ENCODE results near the gene THSD7B.

THSD7B gene

DNA sequence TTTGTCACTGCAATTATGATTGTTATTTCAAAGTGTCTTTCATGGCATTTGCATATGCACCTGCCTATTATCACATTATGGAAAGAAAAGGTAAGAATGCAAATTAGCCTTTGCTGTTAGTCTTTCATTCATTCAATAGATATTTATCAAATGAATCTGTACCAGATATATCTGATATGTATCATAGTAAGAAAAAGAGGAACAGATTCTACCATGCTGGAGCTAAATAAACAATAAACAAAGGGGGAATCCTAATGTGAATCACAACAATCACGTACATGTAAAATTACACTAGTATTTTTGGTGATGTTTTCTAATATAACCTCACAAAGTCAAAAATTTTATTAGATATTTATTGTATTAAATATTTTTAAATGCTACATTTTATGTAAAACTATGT lies 446.4 kb downstream of the THSD7B start (continued):
- TF ChIP-seq, protein P1, sequence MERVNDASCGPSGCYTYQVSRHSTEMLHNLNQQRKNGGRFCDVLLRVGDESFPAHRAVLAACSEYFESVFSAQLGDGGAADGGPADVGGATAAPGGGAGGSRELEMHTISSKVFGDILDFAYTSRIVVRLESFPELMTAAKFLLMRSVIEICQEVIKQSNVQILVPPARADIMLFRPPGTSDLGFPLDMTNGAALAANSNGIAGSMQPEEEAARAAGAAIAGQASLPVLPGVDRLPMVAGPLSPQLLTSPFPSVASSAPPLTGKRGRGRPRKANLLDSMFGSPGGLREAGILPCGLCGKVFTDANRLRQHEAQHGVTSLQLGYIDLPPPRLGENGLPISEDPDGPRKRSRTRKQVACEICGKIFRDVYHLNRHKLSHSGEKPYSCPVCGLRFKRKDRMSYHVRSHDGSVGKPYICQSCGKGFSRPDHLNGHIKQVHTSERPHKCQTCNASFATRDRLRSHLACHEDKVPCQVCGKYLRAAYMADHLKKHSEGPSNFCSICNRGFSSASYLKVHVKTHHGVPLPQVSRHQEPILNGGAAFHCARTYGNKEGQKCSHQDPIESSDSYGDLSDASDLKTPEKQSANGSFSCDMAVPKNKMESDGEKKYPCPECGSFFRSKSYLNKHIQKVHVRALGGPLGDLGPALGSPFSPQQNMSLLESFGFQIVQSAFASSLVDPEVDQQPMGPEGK (CRISPR knock-in tag; IDR thresholded peaks at IDR 0.05; ENCODE audit: borderline replicate concordance): no peak
- TF ChIP-seq CSDC2 (CRISPR knock-in tag; IDR thresholded peaks at IDR 0.05) (no peak), ARNTL (CRISPR knock-in tag; IDR thresholded peaks at IDR 0.05; ENCODE audit: borderline replicate concordance, low read depth) (no peak), OSR1 (CRISPR knock-in tag; IDR thresholded peaks at IDR 0.05) (no peak), ESRRG (CRISPR knock-in tag; IDR thresholded peaks at IDR 0.05) (no peak), TCF4 (CRISPR knock-in tag; IDR thresholded peaks at IDR 0.05; ENCODE audit: borderline replicate concordance) (no peak)
- TF ChIP-seq, protein P2, sequence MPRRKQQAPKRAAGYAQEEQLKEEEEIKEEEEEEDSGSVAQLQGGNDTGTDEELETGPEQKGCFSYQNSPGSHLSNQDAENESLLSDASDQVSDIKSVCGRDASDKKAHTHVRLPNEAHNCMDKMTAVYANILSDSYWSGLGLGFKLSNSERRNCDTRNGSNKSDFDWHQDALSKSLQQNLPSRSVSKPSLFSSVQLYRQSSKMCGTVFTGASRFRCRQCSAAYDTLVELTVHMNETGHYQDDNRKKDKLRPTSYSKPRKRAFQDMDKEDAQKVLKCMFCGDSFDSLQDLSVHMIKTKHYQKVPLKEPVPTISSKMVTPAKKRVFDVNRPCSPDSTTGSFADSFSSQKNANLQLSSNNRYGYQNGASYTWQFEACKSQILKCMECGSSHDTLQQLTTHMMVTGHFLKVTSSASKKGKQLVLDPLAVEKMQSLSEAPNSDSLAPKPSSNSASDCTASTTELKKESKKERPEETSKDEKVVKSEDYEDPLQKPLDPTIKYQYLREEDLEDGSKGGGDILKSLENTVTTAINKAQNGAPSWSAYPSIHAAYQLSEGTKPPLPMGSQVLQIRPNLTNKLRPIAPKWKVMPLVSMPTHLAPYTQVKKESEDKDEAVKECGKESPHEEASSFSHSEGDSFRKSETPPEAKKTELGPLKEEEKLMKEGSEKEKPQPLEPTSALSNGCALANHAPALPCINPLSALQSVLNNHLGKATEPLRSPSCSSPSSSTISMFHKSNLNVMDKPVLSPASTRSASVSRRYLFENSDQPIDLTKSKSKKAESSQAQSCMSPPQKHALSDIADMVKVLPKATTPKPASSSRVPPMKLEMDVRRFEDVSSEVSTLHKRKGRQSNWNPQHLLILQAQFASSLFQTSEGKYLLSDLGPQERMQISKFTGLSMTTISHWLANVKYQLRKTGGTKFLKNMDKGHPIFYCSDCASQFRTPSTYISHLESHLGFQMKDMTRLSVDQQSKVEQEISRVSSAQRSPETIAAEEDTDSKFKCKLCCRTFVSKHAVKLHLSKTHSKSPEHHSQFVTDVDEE (CRISPR knock-in tag; IDR thresholded peaks at IDR 0.05): no peak

DNA sequence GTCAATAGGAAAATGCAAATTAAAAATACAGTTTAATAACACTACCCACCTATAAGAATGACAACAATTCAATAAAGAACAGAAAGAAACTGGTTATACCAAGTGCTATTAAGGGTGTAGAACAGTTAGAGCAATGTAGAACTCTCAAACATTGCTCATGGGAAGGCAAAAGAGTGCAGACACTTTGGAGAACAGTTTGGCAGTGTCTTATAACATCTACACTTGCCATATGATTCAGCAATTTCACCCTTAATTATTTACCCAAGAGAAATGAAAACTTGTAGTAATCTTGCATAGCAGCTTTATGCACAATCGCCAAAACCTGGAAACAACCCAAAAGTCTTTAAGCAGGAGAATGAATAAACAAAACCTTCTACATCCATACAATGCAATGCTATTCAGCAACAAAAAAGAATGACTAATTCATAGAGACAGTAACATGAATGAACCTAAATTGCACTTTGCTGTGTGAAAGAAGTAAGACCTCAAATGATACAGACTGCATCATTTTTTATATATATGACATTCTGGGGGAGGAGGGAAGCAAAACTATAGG lies 455.2 kb downstream of the THSD7B start:
- ATAC-seq: peak; percentile 24; the same call in 2 of the 3 replicates
- TF ChIP-seq GLIS3 (CRISPR knock-in tag; IDR thresholded peaks at IDR 0.05) (no peak), ZFP30 (CRISPR knock-in tag; IDR thresholded peaks at IDR 0.05) (no peak), OSR1 (CRISPR knock-in tag; IDR thresholded peaks at IDR 0.05) (no peak), CSDC2 (CRISPR knock-in tag; IDR thresholded peaks at IDR 0.05) (no peak), PPARA (CRISPR knock-in tag; IDR thresholded peaks at IDR 0.05; ENCODE audit: borderline replicate concordance) (no peak), ZNF8 (CRISPR knock-in tag; IDR thresholded peaks at IDR 0.05) (no peak)
- TF ChIP-seq, protein P2 (CRISPR knock-in tag; IDR thresholded peaks at IDR 0.05): no peak
- TF ChIP-seq, protein P3, sequence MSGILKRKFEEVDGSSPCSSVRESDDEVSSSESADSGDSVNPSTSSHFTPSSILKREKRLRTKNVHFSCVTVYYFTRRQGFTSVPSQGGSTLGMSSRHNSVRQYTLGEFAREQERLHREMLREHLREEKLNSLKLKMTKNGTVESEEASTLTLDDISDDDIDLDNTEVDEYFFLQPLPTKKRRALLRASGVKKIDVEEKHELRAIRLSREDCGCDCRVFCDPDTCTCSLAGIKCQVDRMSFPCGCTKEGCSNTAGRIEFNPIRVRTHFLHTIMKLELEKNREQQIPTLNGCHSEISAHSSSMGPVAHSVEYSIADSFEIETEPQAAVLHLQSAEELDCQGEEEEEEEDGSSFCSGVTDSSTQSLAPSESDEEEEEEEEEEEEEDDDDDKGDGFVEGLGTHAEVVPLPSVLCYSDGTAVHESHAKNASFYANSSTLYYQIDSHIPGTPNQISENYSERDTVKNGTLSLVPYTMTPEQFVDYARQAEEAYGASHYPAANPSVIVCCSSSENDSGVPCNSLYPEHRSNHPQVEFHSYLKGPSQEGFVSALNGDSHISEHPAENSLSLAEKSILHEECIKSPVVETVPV (CRISPR knock-in tag; IDR thresholded peaks at IDR 0.05): no peak
- TF ChIP-seq, protein P4, sequence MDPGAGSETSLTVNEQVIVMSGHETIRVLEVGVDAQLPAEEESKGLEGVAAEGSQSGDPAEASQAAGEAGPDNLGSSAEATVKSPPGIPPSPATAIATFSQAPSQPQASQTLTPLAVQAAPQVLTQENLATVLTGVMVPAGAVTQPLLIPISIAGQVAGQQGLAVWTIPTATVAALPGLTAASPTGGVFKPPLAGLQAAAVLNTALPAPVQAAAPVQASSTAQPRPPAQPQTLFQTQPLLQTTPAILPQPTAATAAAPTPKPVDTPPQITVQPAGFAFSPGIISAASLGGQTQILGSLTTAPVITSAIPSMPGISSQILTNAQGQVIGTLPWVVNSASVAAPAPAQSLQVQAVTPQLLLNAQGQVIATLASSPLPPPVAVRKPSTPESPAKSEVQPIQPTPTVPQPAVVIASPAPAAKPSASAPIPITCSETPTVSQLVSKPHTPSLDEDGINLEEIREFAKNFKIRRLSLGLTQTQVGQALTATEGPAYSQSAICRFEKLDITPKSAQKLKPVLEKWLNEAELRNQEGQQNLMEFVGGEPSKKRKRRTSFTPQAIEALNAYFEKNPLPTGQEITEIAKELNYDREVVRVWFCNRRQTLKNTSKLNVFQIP (CRISPR knock-in tag; IDR thresholded peaks at IDR 0.05; ENCODE audit: borderline replicate concordance, low read depth): no peak

DNA sequence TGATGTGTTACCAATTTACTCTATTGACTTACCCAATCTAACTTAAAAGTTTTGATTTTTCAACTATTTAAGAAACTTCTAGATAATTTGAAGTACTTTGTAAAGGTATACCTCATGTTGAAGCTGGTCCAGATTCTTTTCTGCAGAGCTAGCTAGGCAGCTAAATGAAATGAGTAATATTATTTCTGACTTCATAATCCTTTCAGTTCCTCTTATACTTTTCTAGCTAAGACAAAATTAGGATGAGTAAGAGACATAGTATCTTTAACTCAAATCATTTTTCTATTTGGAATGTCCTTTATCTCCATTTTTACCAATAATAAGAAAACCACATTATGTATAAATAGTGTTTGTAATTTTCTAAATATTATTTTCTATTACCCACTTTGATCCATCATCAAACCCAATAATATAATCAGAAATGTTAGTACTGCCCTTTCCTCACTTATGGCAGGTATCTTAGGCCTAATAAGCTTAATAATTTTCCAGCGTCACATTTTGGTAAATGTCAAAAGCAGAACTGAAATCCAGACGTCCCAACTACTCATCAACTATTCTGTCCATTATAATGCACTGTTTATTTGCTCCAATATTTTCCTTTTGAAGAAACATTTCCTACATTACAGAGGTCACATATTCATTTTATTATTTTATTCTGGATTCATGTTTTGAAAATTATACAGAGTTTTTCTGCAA lies 456.6 kb downstream of the THSD7B start:
- peak; percentile 65 for ATAC-seq
- no peak for TF ChIP-seq ZNF70 (CRISPR knock-in tag; IDR thresholded peaks at IDR 0.05)
- no peak for TF ChIP-seq OSR1 (CRISPR knock-in tag; IDR thresholded peaks at IDR 0.05)
- no peak for TF ChIP-seq ISL1 (CRISPR knock-in tag; IDR thresholded peaks at IDR 0.05)
- no peak for TF ChIP-seq RARB (CRISPR knock-in tag; IDR thresholded peaks at IDR 0.05)
- no peak for TF ChIP-seq CSDC2 (CRISPR knock-in tag; IDR thresholded peaks at IDR 0.05)
- no peak for TF ChIP-seq ZFP30 (CRISPR knock-in tag; IDR thresholded peaks at IDR 0.05)
- no peak for TF ChIP-seq PPARA (CRISPR knock-in tag; IDR thresholded peaks at IDR 0.05; ENCODE audit: borderline replicate concordance)
- TF ChIP-seq ZNF565 (CRISPR knock-in tag; conservative IDR thresholded peaks at IDR 0.05; ENCODE audit: low read depth): no peak
- TF ChIP-seq, protein P2 (CRISPR knock-in tag; IDR thresholded peaks at IDR 0.05): no peak
- TF ChIP-seq SNAI2 (CRISPR knock-in tag; IDR thresholded peaks at IDR 0.05): no peak
- TF ChIP-seq, protein P1 (CRISPR knock-in tag; IDR thresholded peaks at IDR 0.05; ENCODE audit: borderline replicate concordance): no peak

All from SK-N-SH treated with all-trans-retinoic acid at 6 μM for 48 hours (cell line).